NCI-H187 (cell line): ENCODE measurements around the gene DNAH10.

Experiments
- DNase-seq, 2 experiments: peaks; one replicate each; lab custom pipeline; 2025; lab: John Stamatoyannopoulos, UW

Gene DNAH10

GRCh38 chr12:123798518-123798917 is 36.4 kb downstream of the DNAH10 start:
- no peak for DNase-seq

DNA sequence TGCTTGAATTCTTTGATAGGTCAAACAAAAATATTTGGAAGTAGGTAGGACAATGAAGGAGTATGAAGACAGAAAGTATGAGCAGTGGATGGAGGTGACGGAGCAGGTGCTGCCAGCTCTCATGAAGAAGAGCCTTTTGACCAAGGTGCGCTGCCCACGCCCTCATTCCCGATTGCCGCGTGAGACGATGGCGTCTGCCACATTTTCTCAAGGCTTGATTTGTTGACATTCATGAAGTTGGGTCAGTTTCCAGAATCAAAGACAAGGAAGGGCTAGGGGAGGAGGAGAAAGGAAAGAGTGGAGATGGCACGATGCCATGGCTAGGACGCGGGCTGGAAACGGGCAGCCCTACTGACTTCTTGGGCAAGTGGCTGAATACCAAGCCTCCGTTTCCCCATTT is 37.1 kb downstream of the DNAH10 start:
- no peak for DNase-seq

- no peak for DNase-seq
Measured at GRCh38 chr12:123801573-123802178, 39.6 kb downstream of the DNAH10 start.

- no peak for DNase-seq
Measured at GRCh38 chr12:123805173-123805572, 43.1 kb downstream of the DNAH10 start.

DNA sequence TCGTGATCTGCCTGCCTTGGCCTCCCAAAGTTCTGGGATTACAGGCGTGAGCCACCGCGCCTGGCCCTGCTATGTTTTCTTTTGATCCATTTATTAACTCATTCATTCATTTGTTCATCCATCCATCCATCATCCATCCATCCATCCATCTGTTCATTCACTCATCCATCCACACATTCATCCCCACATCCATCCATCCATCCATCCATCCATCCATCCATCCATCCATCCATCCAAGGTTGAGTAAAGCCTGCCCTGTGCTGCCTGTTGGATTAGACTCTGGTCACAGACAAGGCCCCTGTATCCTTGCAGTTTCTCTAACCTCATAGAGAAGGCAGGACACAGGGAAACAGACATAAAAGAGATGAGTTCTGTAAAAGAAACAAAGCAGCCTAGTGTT is 44.9 kb downstream of the DNAH10 start:
- DNase-seq = no peak

DNA sequence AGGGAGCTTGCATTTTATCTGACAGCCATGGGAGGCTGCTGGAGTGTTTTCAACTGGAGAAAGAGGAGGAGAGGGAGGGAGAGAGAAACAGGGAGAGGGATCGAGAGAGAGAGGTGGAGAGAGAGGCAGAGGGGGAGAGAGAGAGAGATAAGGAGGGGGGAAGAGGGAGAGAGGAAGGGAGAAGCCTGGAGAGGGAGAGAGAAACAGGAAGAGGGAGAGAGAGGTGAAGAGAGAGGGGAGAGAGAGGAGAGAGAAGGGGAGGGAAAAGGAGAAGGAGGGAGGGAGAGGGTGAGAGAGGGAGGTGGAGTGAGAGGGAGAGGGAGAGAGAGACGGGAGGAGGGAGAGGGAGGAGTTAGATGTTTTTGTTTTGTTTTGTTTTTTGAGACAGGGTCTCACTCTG is 45.6 kb downstream of the DNAH10 start:
- no peak for DNase-seq

DNA sequence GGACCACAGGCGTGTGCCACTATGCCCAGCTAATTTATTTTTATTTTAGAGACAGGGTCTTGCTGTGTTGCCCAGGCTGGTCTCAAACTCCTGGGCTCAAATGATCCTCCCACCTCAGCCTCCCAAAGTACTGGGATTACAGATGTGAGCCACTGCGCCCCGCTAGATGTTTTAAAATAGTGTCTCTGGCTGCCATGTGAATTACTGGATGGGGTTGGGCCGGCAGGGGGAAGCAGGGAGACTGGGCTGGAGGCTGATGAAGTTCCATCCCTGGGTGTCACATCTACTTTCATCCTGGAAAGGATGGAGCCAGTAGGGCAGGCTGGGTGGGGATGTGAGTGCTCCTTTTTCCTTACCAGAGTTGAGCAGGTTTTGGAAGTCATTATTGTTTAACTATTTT is 46.1 kb downstream of the DNAH10 start:
- DNase-seq = no peak

DNA sequence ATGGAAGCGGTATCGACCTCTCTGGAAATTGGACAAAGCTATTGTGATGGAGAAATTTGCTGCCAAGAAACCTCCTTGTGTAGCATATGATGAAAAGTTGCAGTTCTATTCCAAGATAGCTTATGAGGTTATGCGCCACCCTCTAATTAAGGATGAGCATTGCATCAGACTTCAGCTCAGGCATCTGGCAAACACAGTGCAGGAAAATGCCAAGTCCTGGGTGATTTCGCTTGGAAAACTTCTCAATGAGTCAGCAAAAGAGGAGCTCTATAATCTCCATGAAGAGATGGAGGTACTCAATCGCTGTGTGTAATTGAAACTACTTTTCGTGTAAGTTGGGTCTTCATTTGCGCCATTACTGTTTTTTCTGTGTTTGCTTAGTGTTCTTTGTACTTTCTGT is 51.2 kb downstream of the DNAH10 start:
- no peak for DNase-seq

GRCh38 chr12:123815968-123816367 is 53.9 kb downstream of the DNAH10 start:
- DNase-seq = no peak

DNA sequence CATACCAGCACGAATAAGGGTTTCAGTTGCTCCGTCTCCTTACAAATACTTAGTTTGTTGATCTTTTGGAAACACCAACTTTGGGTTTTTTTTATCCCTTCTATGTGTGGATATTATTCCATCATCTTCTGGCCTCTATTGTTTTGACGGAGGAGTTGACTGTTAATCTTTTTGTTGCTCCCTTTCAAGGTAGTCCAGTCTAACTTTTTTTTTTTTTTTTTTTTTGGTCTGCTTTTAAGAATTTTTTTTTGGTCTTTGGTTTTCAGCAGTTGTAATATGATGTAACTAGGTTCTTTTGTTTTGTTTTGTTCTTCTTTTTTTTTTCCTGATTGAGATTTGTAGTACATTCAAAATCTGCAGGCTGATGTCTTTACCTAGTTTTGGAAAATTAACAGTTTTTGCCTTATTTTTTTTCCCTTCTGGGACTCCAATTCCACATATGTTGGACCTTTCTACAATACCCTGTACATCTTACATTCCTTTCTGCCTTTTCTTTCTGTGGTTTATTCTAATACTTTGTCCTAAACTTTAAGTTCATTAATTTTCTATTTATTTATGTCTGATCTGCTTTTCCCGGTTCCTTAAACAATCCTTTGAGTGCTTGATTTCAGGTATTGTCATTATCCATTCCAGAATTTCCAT is 54.9 kb downstream of the DNAH10 start:
- DNase-seq = no peak

DNA sequence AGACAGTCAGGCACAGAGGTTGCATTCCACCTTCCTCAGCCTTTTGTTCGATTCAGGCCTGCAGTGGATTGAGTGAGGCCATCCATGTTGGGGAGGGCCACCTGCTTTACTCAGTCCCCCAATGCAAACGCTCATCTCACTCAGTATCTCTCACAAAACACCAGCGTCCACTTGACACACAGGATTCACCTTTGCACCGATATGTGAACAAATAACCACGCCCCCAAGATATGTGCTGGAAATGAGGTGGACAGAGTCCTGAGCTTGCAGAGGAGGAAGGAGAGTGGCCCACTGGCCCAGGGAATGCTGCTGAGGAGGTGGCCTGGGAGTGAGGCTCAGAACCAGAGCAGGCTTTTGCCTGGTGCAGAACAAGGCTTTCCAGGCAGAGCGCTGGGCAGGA is 60.7 kb downstream of the DNAH10 start:
- DNase-seq = no peak

DNA sequence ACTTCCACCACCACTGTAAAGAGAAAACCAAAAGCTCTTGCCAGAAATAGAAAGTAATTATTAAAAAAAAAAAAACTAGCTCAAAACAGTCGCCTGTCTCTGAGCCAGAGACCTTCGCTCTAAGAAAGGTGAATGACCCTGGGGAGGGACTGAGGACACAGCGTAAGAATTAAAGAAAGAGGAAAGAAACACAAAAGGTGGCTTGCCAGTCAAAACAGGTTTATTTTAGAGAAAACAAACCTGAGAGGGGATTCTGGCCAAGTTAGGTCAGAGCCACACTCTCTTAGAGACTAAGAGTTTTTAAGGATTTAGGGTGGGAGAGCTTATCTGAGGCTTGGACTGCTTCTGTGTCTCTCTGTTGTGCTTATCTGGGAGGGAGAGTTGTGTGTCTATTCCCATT is 66.0 kb downstream of the DNAH10 start:
- DNase-seq = no peak

DNA sequence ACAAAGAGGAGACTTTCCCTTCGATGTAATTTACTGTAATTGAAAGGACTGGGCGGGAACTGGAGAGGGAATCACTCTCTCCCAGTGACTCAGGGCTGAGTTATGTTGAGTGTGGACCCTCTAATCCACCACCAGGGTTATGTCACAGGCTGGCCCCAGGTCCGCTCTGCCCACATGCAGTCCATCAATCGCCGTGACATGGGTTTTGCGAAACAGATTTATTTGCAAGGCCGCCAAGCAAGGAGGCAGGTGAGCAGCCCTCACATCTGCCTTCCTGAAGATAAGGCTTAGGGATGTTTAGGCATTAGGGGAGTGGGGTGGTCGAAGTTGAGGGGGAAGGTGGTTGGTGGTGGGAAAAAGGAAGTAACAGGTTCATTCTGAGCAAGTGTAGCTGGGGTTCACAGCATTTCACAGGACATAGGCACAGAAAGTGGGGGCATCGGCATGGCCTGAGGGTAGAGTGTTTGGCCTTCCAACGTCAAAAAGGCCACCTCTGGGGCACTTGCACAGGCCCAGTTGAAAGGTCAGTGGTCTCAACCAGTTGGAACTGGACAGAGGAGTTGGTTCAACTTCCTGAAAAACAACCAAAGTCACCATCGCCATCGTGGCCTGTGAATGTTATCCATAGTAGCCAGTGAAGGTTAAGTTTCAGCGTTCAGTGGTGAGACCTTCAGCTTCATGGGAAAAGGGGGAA is 66.9 kb downstream of the DNAH10 start:
- DNase-seq = no peak

- no peak for DNase-seq
Measured at GRCh38 chr12:123829561-123829960, 67.5 kb downstream of the DNAH10 start.

DNA sequence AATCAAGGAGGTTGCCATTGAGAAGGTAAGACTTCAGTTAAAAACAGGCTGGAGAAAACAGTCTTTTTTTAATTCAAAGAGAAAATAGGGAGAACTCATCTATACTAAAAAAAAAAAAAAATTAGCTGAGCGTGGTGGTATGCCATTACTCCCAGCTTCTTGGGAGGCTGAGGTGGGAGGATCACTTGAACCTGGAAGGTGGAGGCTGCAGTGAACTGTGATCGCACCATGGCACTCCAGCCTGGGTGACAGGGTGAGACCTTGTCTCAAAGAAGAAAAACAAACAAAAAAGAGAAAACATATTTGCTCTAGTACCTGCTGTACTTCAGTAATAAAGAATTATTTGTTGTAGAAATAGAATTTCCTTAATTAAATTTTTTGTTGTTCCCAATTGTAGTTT is 68.6 kb downstream of the DNAH10 start:
- DNase-seq = no peak

GRCh38 chr12:123832052-123832451 is 70.0 kb downstream of the DNAH10 start:
- DNase-seq = no peak

DNA sequence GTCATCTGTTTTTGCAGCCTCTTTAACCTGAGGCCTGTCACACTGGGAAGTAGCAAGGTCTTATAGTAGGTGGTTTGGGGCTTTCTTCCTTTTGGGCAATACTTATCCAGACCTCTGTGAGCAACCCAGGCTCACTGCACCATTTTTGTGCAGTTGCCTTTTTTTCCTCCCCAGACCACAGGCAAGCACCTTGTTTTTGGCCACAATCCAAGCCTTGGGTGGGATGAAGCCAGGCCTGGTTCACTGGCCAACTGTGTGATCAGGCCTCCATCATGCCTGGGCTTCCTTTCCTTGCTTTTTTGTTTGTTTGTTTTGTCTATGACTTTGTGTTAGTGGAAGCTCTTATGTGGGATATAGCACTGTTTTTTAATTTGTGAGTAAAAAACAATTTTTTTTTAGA is 71.7 kb downstream of the DNAH10 start:
- no peak for DNase-seq

- no peak for DNase-seq
Measured at GRCh38 chr12:123834845-123835244, 72.7 kb downstream of the DNAH10 start.

GRCh38 chr12:123836292-123836691 is 74.2 kb downstream of the DNAH10 start:
- DNase-seq = peak; percentile 49 to 70

- no peak for DNase-seq
Measured at GRCh38 chr12:123839826-123840225, 77.7 kb downstream of the DNAH10 start.

DNA sequence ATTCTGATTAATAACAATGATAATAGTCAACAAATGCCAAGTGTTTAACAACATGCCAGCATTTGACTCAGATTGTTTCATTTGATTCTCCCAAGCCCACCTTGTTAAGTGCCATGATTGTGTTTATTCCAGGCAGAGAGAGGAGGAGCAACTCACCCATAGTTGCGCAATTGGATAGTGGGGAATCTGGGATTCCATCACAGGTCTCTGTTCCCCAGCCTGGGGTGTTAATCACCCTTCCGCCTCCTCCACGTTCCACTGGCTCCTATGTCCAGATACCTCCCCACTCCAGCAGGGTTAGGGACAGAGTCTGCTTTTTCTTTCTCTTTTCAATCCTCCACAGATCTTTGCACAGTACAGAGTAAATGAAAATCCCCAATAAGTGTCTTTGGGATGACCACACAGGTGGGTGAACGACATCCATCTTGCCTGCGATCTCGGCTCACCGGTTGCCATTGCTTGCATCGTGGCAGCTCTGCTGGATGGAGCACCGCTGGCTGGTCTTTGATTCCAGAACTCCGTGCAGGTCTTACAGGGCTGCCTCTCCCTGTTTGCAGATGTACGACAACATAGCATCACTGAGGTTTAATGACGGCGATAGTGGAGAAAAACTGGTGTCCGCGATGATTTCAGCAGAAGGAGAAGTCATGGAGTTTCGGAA is 78.8 kb downstream of the DNAH10 start:
- DNase-seq = no peak

GRCh38 chr12:123843912-123844748 is 82.0 kb downstream of the DNAH10 start:
- peak in 1 of 2 experiments; percentile 4 for DNase-seq
